Lower lobe of right lung (tissue), 2 donors: ENCODE data around the gene SPRED1. TPM values are rescaled to one million over a fixed set of nuclear protein-coding genes. Genes with fewer than 3 reads are reported as not detected.

Experiments used
- ATAC-seq, 2 donors: fragments of 200-7000 bp; cut with Tn5 transposase; one replicate each; pipeline ENCODE4 v1.9.1; 2020 to 2022; ENCODE audit warnings: mild to moderate bottlenecking in 2 of 2, moderate library complexity in 2 of 2
- DNase-seq: peaks from one replicate; pipeline ENCODE4 v3.0.0-alpha.2; 2020
- H3K27ac ChIP-seq: fragments of 200-600 bp; one replicate; pipeline ENCODE4 v1.8.0; 2022
- H3K27me3 ChIP-seq: fragments of 200-600 bp; one replicate; pipeline ENCODE4 v1.8.0; 2022; ENCODE audit warnings: low read depth
- H3K36me3 ChIP-seq: fragments of 200-600 bp; one replicate; pipeline ENCODE4 v1.8.0; 2022; ENCODE audit warnings: mild to moderate bottlenecking
- H3K4me1 ChIP-seq: fragments of 200-600 bp; one replicate; pipeline ENCODE4 v1.8.0; 2022
- H3K4me3 ChIP-seq: fragments of 200-600 bp; one replicate; pipeline ENCODE4 v1.8.0; 2022; ENCODE audit warnings: mild to moderate bottlenecking
- H3K9me3 ChIP-seq: fragments of 200-600 bp; one replicate; pipeline ENCODE4 v1.8.0; 2022
- CTCF ChIP-seq: fragments of 200-600 bp; IDR thresholded peaks from one replicate; pipeline ENCODE4 v1.8.0; 2022; ENCODE audit warnings: antibody characterized with exemption, mild to moderate bottlenecking
- intact Hi-C: fragments of 100-400 bp; cut with DNase I; formaldehyde crosslinking; loops from one replicate; pipeline ENCODE4 v1.11.0; 2022
- total RNA-seq: library from RNA; stranded (reverse); fragmentation: NEBNext Ultra II Directional; extraction: Animal tissue kit (Norgen Biotek cat#: 25700); gene quantifications from one replicate; pipeline ENCODE4 v1.2.1, GENCODE V29; 2021
- donor health status: DM: no; HTN: yes; CAD: no; lungs with severe emphysema.

SPRED1 gene
- total RNA-seq, 1 donor from 2014 or later, result 57.7 TPM

DNA sequence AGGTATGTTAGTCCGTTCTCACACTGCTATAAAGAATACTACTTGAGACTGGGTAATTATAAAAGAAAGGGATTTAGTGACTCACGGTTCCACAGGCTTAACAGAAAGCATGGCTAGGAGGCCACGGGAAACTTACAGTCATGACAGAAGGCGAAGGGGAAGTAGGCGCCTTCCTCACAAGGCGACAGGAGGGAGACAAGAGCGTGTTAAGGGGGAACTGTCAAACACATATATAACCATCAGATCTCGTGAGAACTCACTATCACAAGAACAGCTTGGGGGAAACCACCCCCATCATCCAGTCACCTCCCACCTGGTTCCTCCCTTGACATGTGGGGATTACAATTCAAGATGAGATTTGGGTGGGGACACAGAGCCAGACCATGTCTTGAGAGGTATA lies 30.4 kb downstream of the SPRED1 start:
- H3K4me3 ChIP-seq, result no peak overlapping the region
- TF ChIP-seq CTCF, result no peak
- ATAC-seq, result no peak
- H3K9me3 ChIP-seq, result no peaks in the 10 kb centered on the region
- DNase-seq, result no peak
- intact Hi-C loops, result no loop called here
- no peaks in the 10 kb centered on the region for H3K27me3 ChIP-seq
- H3K27ac ChIP-seq, result no peak overlapping the region
- no peaks in the 10 kb centered on the region for H3K36me3 ChIP-seq
- peaks cover 11% of the 10 kb centered on the region for H3K4me1 ChIP-seq

DNA sequence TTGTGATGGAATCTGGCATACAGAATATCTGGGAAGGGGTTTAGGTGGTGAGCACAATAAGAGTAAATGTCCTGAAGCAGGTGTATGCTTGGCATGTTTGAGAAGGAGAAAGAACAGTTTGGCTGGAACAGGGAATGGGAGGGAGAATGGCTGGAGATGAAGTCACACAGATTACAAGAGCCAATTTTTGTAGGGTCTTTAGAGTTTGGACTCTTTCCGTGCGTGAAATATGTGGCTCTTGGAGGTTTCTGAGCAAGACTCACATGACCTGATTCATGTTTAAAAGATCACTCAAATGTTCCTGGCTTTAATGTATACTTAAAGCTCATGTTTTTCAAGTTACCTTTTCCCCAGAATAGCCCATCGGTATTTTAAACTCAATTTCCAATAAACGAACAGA lies 32.8 kb downstream of the SPRED1 start:
- intact Hi-C loops, result no loop called here
- no peak for ATAC-seq
- Histone ChIP-seq H3K36me3 (no peaks in the 10 kb centered on the region), H3K9me3 (no peaks in the 10 kb centered on the region), H3K27me3 (no peaks in the 10 kb centered on the region), H3K4me1 (peaks cover 11% of the 10 kb centered on the region), H3K27ac (no peak overlapping the region), H3K4me3 (no peak overlapping the region)
- TF ChIP-seq CTCF, result no peak
- DNase-seq, result no peak

DNA sequence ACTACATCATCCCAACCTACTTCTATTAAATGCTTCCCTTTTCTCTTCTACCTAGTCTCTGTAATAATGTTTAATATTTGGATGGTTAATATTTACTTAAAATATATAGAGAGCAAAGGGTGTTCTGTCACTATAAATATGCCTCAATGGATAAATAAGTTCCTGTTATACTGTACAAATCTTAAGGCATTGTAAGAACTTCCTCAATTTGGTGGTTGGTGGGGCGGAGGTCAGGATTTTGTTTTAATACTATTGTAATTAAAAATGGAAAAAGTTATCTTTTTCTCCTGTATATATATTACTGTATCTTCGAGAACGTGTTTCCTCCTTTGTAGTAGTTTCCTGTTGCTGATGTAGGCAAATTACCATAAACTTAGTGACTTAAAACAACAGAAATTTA lies 41.5 kb downstream of the SPRED1 start:
- Histone ChIP-seq H3K27ac (no peak overlapping the region), H3K27me3 (no peaks in the 10 kb centered on the region), H3K4me3 (no peak overlapping the region), H3K4me1 (peaks cover 12% of the 10 kb centered on the region), H3K36me3 (no peaks in the 10 kb centered on the region), H3K9me3 (no peaks in the 10 kb centered on the region)
- ATAC-seq, result peak in 1 of 2 donors; percentile 40
- DNase-seq, result no peak
- intact Hi-C loops, result no loop called here
- TF ChIP-seq CTCF, result no peak

GRCh38 chr15:38297623-38298388 lies 45.2 kb downstream of the SPRED1 start:
- ATAC-seq, result no peak

GRCh38 chr15:38299216-38299615 lies 46.6 kb downstream of the SPRED1 start:
- intact Hi-C loops, result no loop called here
- no peak for ATAC-seq
- Histone ChIP-seq H3K27ac (no peak overlapping the region), H3K9me3 (no peaks in the 10 kb centered on the region), H3K4me3 (no peak overlapping the region), H3K36me3 (peaks cover 16% of the 10 kb centered on the region), H3K4me1 (peaks cover 6% of the 10 kb centered on the region), H3K27me3 (no peaks in the 10 kb centered on the region)
- no peak for DNase-seq
- TF ChIP-seq CTCF, result no peak

More at GRCh38 chr15:38297623-38298388, 45.2 kb downstream of the SPRED1 start:
- TF ChIP-seq CTCF, result no peak
- H3K27me3 ChIP-seq, result no peaks in the 10 kb centered on the region
- H3K4me1 ChIP-seq, result peaks cover 12% of the 10 kb centered on the region
- no peak for DNase-seq
- H3K9me3 ChIP-seq, result no peaks in the 10 kb centered on the region
- peaks cover 16% of the 10 kb centered on the region for H3K36me3 ChIP-seq
- intact Hi-C loops, result no loop called here
- no peak overlapping the region for H3K27ac ChIP-seq
- H3K4me3 ChIP-seq, result no peak overlapping the region
